CD4-positive, alpha-beta T cell treated with Interleukin-6 at 100 ng/mL for 8 hours (primary cell): ENCODE data around the gene PHF5A.

Experiments used
- DNase-seq: peaks from one replicate; pipeline ENCODE4 v3.0.0-alpha.2; 2020; ENCODE audit warnings: mixed read lengths, low spot score

The PHF5A gene

GRCh38 chr22:41468381-41469217, at the start of gene PHF5A, which contains the start of gene ACO2:
TSS of gene PHF5A (minus strand) at chr22:41468692. CDS start at chr22:41468653, 39 bp downstream.
TSS of gene ACO2 (plus strand) at chr22:41469117. CDS start at chr22:41469147, 30 bp downstream.
- DNase-seq: peak; percentile 95

GRCh38 chr22:41518048-41518347, 49.5 kb upstream of the PHF5A start:
- no peak for DNase-seq

- peak; percentile 23 for DNase-seq
Observed at GRCh38 chr22:41517172-41518047, 48.9 kb upstream of the PHF5A start.

GRCh38 chr22:41516462-41516861, 48.0 kb upstream of the PHF5A start:
- DNase-seq: no peak

- DNase-seq: no peak
Observed at GRCh38 chr22:41513391-41513790, 44.9 kb upstream of the PHF5A start.

GRCh38 chr22:41512421-41513194, 44.1 kb upstream of the PHF5A start:
- no peak for DNase-seq

GRCh38 chr22:41511521-41511968, 43.1 kb upstream of the PHF5A start:
- DNase-seq: no peak

GRCh38 chr22:41508770-41509170, 40.3 kb upstream of the PHF5A start:
- DNase-seq: no peak

- DNase-seq: no peak
Observed at GRCh38 chr22:41507330-41508063, 39.0 kb upstream of the PHF5A start.

- no peak for DNase-seq
Observed at GRCh38 chr22:41505511-41506220, 37.2 kb upstream of the PHF5A start.

GRCh38 chr22:41504816-41505215, 36.3 kb upstream of the PHF5A start:
- no peak for DNase-seq

- DNase-seq: no peak
Observed at GRCh38 chr22:41504397-41504796, 35.9 kb upstream of the PHF5A start.

GRCh38 chr22:41501209-41501608, 32.7 kb upstream of the PHF5A start:
- no peak for DNase-seq

- DNase-seq: no peak
Observed at GRCh38 chr22:41500303-41500702, 31.8 kb upstream of the PHF5A start.

GRCh38 chr22:41499624-41500280, 31.3 kb upstream of the PHF5A start:
- no peak for DNase-seq

- no peak for DNase-seq
Observed at GRCh38 chr22:41498303-41498835, 29.9 kb upstream of the PHF5A start.

- no peak for DNase-seq
Observed at GRCh38 chr22:41491374-41492100, 23.0 kb upstream of the PHF5A start.

GRCh38 chr22:41488596-41489385, 20.3 kb upstream of the PHF5A start:
- no peak for DNase-seq
